Glutamatergic neuron (in vitro differentiated cells): Measurements from ENCODE around the gene CALML4. TPM values are rescaled to one million over a fixed set of nuclear protein-coding genes. Genes with fewer than 3 reads are reported as not detected.

Experiments
- DNase-seq: peaks from one replicate; pipeline ENCODE4 v3.0.0; 2022
- H3K27ac Mint-ChIP-seq: one replicate; pipeline ENCODE4 v1.8.0; 2020; ENCODE audit warnings: mild to moderate bottlenecking, mixed read lengths, inconsistent platforms; ENCODE audit not compliant: unreplicated experiment
- H3K27me3 Mint-ChIP-seq: one replicate; pipeline ENCODE4 v1.8.0; 2020; ENCODE audit warnings: mild to moderate bottlenecking, moderate library complexity, mixed read lengths, inconsistent platforms; ENCODE audit not compliant: unreplicated experiment
- H3K36me3 Mint-ChIP-seq: one replicate; pipeline ENCODE4 v1.8.0; 2020; ENCODE audit warnings: mild to moderate bottlenecking, mixed read lengths, inconsistent platforms; ENCODE audit not compliant: unreplicated experiment
- H3K4me1 Mint-ChIP-seq: one replicate; pipeline ENCODE4 v1.8.0; 2020; ENCODE audit warnings: mild to moderate bottlenecking, low read depth, mixed read lengths, inconsistent platforms; ENCODE audit not compliant: unreplicated experiment
- H3K4me3 Mint-ChIP-seq: one replicate; pipeline ENCODE4 v1.8.0; 2020; ENCODE audit warnings: mild to moderate bottlenecking, mixed read lengths, inconsistent platforms; ENCODE audit not compliant: unreplicated experiment
- H3K9me3 Mint-ChIP-seq: one replicate; pipeline ENCODE4 v1.8.0; 2020; ENCODE audit warnings: mild to moderate bottlenecking, moderate library complexity, mixed read lengths, inconsistent platforms; ENCODE audit not compliant: unreplicated experiment
- CTCF ChIP-seq: fragments of 200-600 bp; sonication (generic); IDR thresholded peaks from one replicate; pipeline ENCODE4 v1.5.0; 2021; ENCODE audit not compliant: partially characterized antibody, unreplicated experiment
- total RNA-seq: library from RNA; stranded (reverse); fragmentation: NEBNext Ultra II Directional; extraction: Animal tissue kit (Norgen Biotek cat#: 25700); gene quantifications from one replicate; pipeline ENCODE4 v1.2.1, GENCODE V29; 2021; ENCODE audit not compliant: unreplicated experiment

The CALML4 gene
- total RNA-seq, 1 donor from 2014 or later, result 4.1 TPM

GRCh38 chr15:68166847-68167246, 38.3 kb downstream of the CALML4 start:
- no peak for TF ChIP-seq CTCF
- H3K4me1 Mint-ChIP-seq, result no peaks in the 10 kb centered on the region
- peaks cover 3% of the 10 kb centered on the region for H3K27me3 Mint-ChIP-seq
- H3K4me3 Mint-ChIP-seq, result no peak overlapping the region
- peaks cover 3% of the 10 kb centered on the region for H3K9me3 Mint-ChIP-seq
- no peak for DNase-seq
- no peak overlapping the region for H3K27ac Mint-ChIP-seq
- H3K36me3 Mint-ChIP-seq, result no peaks in the 10 kb centered on the region

GRCh38 chr15:68163191-68163590, 41.9 kb downstream of the CALML4 start:
- Mint-ChIP-seq H3K4me3 (no peak overlapping the region), H3K9me3 (peaks cover 3% of the 10 kb centered on the region), H3K27ac (no peak overlapping the region), H3K36me3 (peaks cover 7% of the 10 kb centered on the region), H3K27me3 (peaks cover 2% of the 10 kb centered on the region), H3K4me1 (no peaks in the 10 kb centered on the region)
- no peak for DNase-seq
- TF ChIP-seq CTCF, result no peak

GRCh38 chr15:68158046-68158628, 47.0 kb downstream of the CALML4 start:
- no peak for TF ChIP-seq CTCF
- no peak for DNase-seq
- no peak overlapping the region for H3K4me3 Mint-ChIP-seq
- H3K36me3 Mint-ChIP-seq, result peaks cover 7% of the 10 kb centered on the region
- H3K27ac Mint-ChIP-seq, result no peak overlapping the region
- no peaks in the 10 kb centered on the region for H3K4me1 Mint-ChIP-seq
- peaks cover 2% of the 10 kb centered on the region for H3K27me3 Mint-ChIP-seq
- H3K9me3 Mint-ChIP-seq, result peaks cover 3% of the 10 kb centered on the region

GRCh38 chr15:68157074-68157473, 48.1 kb downstream of the CALML4 start:
- Mint-ChIP-seq H3K4me3 (no peak overlapping the region), H3K27me3 (peaks cover 3% of the 10 kb centered on the region), H3K36me3 (peaks cover 7% of the 10 kb centered on the region), H3K9me3 (no peaks in the 10 kb centered on the region), H3K27ac (no peak overlapping the region), H3K4me1 (peaks cover 3% of the 10 kb centered on the region)
- no peak for TF ChIP-seq CTCF
- DNase-seq, result no peak

- H3K4me1 Mint-ChIP-seq, result peaks cover 3% of the 10 kb centered on the region
- peak overlapping the region; percentile 2 for H3K27ac Mint-ChIP-seq
- peak; percentile 24 for DNase-seq
- peaks cover 1% of the 10 kb centered on the region for H3K36me3 Mint-ChIP-seq
- H3K9me3 Mint-ChIP-seq, result no peaks in the 10 kb centered on the region
- peak; percentile 55 for TF ChIP-seq CTCF
- H3K4me3 Mint-ChIP-seq, result no peak overlapping the region
- peaks cover 2% of the 10 kb centered on the region for H3K27me3 Mint-ChIP-seq
These were observed 50.1 kb downstream of the CALML4 start for GRCh38 chr15:68154923-68155559.
